Islet precursor cell (in vitro differentiated cells): ENCODE data around the gene CIB1.

Experiments
- DNase-seq: peaks from one replicate; pipeline ENCODE4 v3.0.0-alpha.2; 2018

Gene CIB1

GRCh38 chr15:90213818-90214204, 19.9 kb downstream of the CIB1 start:
- no peak for DNase-seq

- DNase-seq, result peak; percentile 89
Measured at GRCh38 chr15:90213122-90213817, 20.5 kb downstream of the CIB1 start.

- peak; percentile 49 for DNase-seq
Measured at GRCh38 chr15:90212221-90213098, 21.3 kb downstream of the CIB1 start.

- DNase-seq, result peak; percentile 87
Measured at GRCh38 chr15:90211440-90212143, 22.1 kb downstream of the CIB1 start.

GRCh38 chr15:90211009-90211408, 22.7 kb downstream of the CIB1 start:
- no peak for DNase-seq

GRCh38 chr15:90210593-90210992, 23.1 kb downstream of the CIB1 start:
- no peak for DNase-seq

DNA sequence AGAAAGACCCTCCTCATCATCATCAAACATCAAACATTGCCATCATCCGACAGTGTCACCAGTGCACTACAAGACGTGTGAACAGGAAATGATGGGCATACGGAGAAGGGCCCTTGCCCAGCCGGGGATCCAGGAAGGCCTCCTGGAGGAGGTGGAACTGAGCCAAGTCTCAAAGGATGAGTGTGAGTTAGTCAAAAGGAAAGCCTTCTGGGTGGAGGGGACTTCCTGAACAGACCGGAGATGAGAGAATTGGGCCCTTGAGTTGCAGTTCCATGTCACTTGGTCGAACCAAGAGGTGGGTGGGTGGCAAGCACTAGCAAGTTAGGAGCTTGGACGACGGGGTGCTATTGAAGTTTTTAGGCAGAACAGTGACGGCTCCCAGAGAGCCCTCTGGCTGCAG, 24.1 kb downstream of the CIB1 start:
- DNase-seq, result no peak

- no peak for DNase-seq
Measured at GRCh38 chr15:90208356-90208755, 25.4 kb downstream of the CIB1 start.

DNA sequence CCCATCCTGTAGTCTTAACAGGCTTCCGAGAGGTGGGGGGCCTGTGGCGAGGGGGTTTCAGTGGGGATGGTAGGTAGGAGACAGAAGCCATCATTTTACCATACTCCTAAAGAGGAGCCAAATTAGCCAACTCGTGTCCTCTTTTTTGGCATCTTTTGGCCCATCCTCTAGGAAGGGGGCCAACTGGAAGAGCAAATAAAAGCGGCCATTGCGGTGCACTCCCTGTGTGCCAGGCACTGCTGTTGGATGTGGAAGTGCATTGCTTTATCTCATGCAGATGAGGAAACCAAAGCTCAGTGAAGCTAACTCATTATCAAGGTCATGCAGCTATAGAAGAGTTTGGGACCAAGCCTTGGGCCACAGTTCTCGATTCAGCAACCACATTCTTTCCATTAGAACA, 26.5 kb downstream of the CIB1 start:
- DNase-seq, result no peak

- DNase-seq, result peak; percentile 32
Measured at GRCh38 chr15:90205886-90206285, 27.9 kb downstream of the CIB1 start.

DNA sequence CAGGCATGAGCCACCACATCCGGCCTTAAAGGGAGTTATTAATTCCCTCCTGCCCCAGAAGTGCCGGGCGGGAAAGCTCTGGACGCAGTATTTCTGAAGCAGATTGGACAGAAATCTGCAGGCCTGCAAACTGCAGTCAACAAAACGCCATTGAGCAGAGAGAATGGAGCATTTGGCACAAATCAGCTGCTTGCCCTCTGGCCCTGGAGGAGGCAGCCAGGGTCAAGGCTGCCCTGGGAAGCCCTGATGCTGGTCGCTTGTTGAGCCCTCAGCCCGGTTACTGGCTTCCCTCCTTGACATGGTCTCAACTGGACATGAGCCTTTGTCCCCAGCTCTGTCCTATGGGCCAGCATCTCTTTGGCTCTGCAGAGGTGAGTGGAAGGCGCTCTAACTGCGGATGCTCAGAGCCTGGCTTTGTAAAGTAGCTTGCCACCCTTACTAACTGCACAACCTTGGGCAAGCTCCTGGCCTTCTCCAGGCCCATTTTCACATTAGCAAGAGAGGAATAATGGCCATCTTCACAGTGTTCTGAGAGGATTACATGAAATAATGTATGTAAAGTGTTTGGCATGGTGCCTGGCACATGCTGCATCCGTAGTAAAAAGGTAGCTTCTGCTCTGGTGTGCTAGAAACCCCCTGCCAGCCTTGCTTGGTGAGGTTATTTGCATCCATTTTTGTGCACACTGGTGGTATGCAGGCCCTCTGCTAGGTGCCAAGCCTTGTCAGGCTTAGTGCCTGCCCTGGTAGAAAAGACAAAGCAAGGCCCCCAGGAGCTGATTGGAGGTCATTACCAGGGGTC, 28.5 kb downstream of the CIB1 start:
- DNase-seq, result peak; percentile 41

DNA sequence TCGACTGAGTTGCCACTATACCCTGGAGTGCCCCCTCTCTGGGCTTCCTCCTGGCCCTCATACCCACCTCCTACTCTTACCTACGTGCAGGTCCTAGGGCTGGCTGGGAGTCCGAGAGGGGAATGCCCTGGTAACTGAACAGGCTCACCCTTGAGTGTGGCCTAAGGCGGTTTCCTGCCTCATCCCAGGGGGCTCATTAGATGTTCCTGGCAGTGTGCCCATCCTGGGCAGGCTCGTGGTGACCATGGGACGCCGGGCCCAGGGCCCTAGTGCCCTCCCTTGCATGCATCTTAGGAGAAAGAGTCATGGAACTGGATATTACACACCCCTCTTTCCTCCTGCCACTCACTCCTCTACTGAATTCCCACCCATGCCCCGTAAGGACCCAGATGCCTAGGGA, 29.8 kb downstream of the CIB1 start:
- peak; percentile 34 for DNase-seq

DNA sequence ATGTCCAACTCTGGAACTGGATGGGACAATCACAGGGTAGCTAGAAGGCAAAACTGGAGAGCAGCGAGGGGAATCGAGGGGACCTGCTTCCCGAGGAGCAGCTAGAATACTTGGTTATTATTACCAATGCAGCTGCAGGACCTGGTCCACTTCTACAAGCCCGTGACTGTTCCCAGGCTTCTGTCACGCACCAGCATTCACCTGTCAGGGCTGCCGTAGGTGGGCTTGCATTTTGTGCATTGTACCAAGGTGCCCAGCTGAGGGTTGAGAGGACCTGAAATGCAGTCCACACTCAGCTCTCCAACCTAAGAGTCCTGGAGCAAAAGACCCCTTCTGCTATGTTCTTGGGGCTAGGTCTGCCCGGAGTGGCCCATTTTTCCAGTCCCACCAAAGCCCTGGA, 30.3 kb downstream of the CIB1 start:
- no peak for DNase-seq

DNA sequence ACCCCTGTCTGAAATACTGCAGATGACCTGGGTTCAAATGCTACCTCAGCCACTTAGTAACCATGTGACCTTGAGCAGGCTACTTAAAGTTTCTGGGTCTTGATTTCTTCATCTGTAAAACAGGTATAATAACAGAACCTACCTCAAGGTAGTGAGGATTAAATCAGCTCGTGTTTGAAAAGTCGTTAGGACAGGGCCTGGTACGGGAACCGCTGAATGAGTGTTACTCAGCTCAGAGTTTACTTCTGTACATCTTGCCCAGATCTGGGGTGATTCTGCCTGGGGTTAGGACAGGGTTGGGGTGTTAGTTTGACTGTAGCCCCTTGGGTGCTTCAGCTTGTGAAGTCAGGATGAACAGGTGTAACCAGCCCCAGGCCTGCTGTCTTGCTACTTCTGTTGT, 30.8 kb downstream of the CIB1 start:
- DNase-seq, result no peak

- DNase-seq, result peak; percentile 70
Measured at GRCh38 chr15:90201944-90202375, 31.8 kb downstream of the CIB1 start.

DNA sequence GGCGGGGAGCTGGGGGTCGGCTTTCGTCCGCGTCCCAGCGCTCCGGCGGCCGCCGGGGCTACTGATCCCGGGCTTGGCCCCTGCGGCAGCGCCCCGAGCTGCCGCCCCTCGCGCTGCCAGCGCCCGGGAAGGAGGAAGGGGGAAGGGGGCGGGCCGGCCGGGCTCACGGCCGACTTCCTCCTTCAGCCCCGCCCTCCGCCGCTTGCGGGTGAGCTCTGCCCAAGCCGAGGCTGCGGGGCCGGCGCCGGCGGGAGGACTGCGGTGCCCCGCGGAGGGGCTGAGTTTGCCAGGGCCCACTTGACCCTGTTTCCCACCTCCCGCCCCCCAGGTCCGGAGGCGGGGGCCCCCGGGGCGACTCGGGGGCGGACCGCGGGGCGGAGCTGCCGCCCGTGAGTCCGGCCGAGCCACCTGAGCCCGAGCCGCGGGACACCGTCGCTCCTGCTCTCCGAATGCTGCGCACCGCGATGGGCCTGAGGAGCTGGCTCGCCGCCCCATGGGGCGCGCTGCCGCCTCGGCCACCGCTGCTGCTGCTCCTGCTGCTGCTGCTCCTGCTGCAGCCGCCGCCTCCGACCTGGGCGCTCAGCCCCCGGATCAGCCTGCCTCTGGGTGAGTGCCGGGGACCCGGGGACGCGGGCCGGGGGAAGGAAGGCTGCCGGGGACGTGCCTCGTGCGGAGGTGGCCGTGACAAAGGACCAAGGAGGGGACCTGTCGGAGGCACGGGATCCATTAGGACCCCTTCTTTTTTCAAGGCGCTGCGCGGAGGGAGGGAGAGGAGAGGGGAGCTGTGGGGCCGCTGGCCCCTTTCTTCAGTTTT, 32.4 kb downstream of the CIB1 start, which contains the start of gene SEMA4B:
Gene SEMA4B, plus strand, starts transcription at position 201 of the 814 bp plus-strand sequence. Its CDS starts 249 bp downstream, at position 450.
- DNase-seq, result peak; percentile 84

DNA sequence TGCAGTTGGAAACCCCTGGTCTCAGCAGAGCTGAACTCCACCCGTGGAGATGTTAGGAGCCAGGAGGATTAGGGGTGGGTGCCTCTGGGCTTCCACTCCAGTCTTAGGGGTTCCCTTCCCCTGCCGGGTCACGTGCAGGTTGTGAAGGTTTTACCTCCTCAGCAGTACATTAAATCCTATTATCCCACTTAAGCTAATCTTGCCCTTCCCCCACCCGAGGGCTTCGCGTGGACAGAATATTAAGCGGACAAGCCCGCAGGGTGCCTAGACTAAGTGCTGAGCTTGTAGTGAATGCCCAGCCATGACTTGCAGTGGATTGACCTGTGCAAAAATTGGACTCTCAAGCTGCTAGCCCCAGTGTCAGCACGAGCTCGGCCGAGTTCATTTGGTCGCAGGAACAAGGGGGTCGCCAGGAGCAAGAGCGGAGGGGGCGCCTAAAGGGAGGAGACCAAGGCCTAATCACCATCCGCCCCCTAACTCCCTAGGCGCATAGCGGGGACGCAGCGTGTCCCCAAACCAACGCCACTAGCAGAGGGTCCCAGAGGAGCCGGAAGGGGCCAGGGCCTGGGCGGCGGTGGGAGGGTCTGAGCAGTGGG, 33.1 kb downstream of the CIB1 start:
- DNase-seq, result no peak

DNA sequence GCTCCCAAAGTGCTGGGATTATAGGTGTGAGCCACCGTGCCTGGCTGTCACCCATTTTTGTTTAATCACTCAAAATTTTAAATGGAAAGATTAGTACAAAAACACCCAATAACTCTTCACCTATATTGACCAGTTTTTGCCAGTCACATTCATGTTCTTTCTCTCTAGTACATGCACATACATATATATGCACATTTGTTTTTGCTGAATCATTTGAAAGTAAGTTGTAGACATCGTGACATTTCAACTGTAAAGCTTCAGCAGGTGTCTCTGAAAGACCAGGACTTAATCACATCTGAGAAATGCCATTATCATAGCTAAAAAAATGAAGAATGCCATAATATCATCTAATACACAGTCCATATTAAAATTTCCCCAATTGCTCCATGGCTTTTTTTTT, 39.1 kb downstream of the CIB1 start:
- DNase-seq, result no peak

- no peak for DNase-seq
Measured at GRCh38 chr15:90192961-90193786, 40.6 kb downstream of the CIB1 start.

GRCh38 chr15:90191794-90192509, 41.8 kb downstream of the CIB1 start:
- no peak for DNase-seq
